KOPT-K1 (cell line): ENCODE results near the gene TYW5.

Experiments used
- H3K27ac ChIP-seq: fragments of 200-600 bp; sonication (generic); 2 replicates; pipeline ENCODE4 v1.5.1; 2016; ENCODE audit warnings: antibody characterized with exemption, mild to moderate bottlenecking, low read depth, low read length; ENCODE audit not compliant: poor library complexity, severe bottlenecking
- H3K36me3 ChIP-seq: fragments of 200-600 bp; sonication (generic); 2 replicates; pipeline ENCODE4 v1.5.1; 2017; ENCODE audit warnings: antibody characterized with exemption, mild to moderate bottlenecking, low read length, moderate library complexity; ENCODE audit not compliant: insufficient read depth
- H3K9me3 ChIP-seq: fragments of 200-600 bp; sonication (generic); 2 replicates; pipeline ENCODE4 v1.5.1; 2017; ENCODE audit warnings: antibody characterized with exemption, low read length, mild to moderate bottlenecking; ENCODE audit not compliant: insufficient read depth, poor library complexity, severe bottlenecking

Gene TYW5, protein sequence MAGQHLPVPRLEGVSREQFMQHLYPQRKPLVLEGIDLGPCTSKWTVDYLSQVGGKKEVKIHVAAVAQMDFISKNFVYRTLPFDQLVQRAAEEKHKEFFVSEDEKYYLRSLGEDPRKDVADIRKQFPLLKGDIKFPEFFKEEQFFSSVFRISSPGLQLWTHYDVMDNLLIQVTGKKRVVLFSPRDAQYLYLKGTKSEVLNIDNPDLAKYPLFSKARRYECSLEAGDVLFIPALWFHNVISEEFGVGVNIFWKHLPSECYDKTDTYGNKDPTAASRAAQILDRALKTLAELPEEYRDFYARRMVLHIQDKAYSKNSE

DNA sequence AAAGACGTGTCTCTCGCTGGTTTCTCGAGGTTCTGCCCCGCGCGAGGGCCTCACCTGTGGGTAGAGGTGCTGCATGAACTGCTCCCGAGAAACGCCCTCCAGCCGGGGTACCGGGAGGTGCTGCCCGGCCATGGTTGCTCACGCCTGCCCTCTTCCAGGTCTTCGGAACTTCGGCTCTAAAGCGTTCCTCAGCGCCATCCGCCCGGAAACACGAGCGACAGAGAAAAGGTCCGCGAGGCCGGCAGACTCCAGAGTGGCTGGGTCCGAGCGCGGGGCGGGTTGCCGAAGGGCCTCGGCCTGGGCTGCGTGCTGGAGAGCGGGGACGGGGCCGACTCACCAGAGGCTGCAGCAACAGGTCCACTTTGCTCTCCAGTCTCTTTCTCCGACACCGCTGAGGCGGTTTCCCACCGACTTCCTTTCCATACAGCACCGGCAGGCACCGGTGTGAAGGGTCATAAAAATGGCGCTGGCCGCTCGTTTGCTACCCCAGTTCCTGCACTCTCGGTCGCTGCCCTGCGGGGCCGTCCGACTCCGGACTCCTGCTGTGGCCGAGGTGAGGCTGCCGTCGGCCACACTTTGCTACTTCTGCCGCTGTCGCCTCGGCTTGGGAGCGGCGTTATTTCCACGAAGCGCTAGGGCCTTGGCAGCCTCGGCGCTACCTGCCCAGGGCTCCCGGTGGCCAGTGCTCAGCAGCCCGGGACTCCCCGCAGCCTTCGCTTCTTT is at the start of gene TYW5, which contains the start of gene MAIP1:
TYW5 (minus strand) TSS at position 153 of the 723 bp plus-strand sequence; CDS start at position 132, 21 bp downstream.
MAIP1 (plus strand) TSS at position 244 of the 723 bp plus-strand sequence; CDS start at position 461, 217 bp downstream.
- H3K9me3 ChIP-seq = no peaks in the 10 kb centered on the region
- H3K27ac ChIP-seq = peak within 1 kb of the TSS; percentile 82
- H3K36me3 ChIP-seq = peaks cover 38% of the 10 kb centered on the region

DNA sequence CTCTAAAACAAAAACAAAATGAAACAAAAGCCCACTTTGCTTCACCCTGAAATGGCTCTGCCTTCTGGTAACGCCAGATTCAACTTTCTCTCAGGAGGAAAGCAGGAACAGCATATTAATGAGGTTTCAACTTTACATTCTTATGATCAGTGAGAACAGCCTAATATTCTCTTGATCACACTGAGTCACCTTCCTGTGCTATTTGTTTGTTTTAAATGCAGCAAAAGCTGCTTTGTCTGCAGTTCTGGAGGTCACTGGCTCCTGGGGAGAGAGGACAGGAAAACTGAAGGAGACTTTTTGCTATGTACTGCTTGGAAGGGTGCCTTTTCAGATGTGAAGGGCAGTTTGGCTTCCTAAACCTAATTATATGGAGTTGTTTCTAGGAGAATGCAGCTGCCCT is 48.2 kb upstream of the TYW5 start:
- Histone ChIP-seq H3K36me3 (no peaks in the 10 kb centered on the region), H3K27ac (no peak overlapping the region), H3K9me3 (peaks cover 7% of the 10 kb centered on the region)

DNA sequence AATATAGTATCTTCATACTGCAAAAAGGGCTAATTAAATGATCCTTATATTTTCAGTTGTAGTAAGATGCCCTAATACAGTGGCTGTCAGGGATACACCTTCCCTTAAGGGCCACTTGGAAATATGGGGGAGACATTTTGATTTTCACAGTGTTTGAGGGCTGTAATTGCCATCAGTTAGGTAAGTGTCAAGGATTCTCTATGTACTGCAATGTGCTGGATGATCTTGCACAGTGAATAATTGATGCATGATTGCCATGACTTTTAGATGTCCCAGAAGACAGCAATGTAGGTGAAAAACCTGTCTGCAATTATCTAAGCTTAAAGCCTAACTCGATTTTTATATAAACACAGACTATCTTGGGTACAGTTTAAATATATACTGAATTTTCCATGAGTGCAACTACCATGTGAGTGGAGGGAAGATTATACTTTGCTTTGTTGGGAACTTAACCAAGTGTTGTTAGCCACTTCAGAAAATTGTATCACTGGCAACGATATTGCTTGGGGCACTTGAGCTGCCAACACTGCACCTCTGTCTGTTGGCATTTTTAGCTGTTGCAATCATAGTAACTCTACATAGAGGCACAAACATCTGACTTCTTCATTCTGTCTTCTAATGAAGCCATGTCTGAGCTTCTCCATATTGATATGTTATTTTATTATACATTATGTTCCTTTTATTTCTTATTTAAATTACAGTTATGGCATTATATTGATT is 45.3 kb upstream of the TYW5 start:
- H3K27ac ChIP-seq = no peak overlapping the region
- peaks cover under 1% of the 10 kb centered on the region for H3K9me3 ChIP-seq

DNA sequence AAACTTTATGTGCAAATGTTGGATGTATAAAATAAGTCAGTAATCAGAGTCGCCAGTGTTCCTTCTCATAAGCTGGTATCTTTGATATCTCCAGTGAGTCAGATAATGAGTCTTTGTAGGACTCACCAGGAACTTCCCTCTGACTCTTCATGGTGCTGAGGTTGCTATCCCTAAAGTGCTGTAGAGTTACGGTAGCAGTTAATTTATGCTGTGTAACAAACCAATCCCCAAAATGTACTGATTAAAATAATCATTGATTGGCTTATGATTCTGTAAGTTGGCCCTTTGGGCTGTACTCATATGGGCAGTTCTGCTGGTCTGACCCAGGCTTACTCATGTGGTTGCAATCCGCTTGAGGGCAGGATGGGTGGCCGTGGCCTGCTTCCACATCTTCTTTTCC is 43.9 kb upstream of the TYW5 start:
- Histone ChIP-seq H3K36me3 (no peaks in the 10 kb centered on the region), H3K9me3 (no peaks in the 10 kb centered on the region), H3K27ac (no peak overlapping the region)

More for the DNA sequence above, 45.3 kb upstream of the TYW5 start:
- no peaks in the 10 kb centered on the region for H3K36me3 ChIP-seq

DNA sequence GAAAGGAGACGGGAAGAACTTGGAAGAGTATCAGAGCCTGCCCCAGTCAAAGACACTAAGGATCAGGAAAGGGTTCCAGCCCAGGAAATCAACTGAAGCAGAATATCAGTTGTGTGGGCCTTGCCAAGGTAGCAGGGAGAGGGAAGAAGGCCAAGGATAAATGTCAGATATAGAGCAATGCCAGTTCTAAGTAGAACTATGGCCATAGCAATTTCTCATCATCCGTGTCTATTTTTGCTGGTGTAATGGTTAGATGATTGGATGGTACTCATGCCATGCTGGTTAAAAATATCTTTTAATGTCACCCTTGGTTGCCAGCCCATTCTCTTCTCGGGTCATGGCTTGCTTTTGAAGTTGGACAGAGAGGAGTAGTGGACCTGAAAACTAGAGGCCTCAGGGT is 42.0 kb upstream of the TYW5 start:
- Histone ChIP-seq H3K36me3 (no peaks in the 10 kb centered on the region), H3K9me3 (no peaks in the 10 kb centered on the region), H3K27ac (no peak overlapping the region)

DNA sequence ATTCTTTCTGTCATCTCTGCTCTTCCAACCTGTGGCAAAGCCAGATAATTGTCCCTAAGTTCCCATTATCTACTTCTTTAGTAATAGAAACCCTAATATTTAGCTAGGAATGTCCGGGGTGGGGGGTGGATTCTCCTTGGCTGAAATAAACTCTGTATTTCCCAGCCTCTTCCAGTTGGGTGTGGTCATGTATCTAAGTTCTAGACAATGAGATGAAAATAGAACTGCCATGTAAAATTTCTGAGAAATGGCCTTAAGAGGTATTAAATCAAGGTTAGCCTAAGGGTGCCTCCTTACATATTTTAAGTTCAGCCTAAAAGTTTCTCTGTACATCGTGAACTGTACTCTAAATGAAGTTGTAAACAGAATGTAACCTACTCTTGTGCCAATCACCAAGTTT is 39.6 kb upstream of the TYW5 start:
- Histone ChIP-seq H3K9me3 (no peaks in the 10 kb centered on the region), H3K27ac (no peak overlapping the region), H3K36me3 (no peaks in the 10 kb centered on the region)

DNA sequence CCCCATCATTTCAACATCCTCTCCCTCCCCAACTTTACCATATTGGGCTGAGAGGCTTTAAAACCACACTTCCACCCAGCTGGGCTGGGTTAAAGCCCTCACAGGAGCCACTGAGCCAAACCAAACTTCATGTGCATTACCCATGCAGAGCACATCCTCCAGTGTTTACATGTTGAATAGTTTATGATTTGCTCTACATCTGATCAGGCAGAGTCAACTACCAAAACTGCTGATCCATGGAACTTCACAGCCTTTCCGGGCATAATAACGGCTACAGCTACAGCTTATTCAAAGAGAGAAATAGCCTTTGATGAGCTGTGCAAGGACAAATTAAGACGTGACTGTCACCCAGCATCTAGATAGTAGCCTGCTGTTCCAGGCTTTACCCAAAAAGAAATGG is 39.1 kb upstream of the TYW5 start:
- H3K36me3 ChIP-seq = no peaks in the 10 kb centered on the region
- H3K27ac ChIP-seq = no peak overlapping the region
- no peaks in the 10 kb centered on the region for H3K9me3 ChIP-seq

DNA sequence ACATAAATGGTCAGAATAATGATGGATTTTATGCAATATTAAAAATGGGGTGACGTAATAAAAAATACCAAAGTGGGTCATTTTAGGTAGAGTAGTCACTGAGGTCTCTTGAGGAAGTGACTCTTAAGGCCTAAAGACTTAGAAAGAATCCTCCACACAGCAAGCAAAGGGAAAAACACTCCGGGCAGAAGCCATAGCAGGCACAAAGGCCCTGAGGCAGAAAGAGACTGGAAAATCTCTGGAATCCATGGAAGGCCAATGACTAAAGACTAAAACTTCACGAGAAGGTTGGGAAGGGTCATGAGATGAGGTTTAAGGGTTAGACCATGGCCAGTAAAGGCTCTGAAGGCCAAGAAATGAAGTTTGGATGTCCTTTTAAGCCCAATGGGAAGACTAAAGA is 37.0 kb upstream of the TYW5 start:
- H3K27ac ChIP-seq = no peak overlapping the region
- no peaks in the 10 kb centered on the region for H3K9me3 ChIP-seq

DNA sequence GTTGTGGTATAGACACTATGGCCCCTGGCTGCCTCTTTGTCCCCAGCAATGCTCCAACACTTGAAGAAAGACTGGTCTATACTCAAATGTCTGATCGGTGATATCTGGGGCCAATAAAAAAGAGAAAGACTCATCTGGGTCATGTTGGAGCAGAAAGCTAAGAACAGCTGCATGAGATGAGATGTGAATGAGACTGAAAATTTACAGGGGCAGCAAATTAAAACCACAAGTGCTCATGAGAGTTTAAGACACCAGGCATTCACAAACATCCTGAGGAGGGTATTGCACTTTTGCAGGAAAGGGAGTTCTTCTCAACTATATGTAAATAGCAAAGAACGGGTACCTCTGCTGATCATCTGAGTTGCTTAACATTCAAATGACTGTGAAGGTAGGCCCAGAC is 36.4 kb upstream of the TYW5 start:
- Histone ChIP-seq H3K9me3 (no peaks in the 10 kb centered on the region), H3K27ac (no peak overlapping the region), H3K36me3 (no peaks in the 10 kb centered on the region)

More for the DNA sequence above, 37.0 kb upstream of the TYW5 start:
- H3K36me3 ChIP-seq = no peaks in the 10 kb centered on the region

DNA sequence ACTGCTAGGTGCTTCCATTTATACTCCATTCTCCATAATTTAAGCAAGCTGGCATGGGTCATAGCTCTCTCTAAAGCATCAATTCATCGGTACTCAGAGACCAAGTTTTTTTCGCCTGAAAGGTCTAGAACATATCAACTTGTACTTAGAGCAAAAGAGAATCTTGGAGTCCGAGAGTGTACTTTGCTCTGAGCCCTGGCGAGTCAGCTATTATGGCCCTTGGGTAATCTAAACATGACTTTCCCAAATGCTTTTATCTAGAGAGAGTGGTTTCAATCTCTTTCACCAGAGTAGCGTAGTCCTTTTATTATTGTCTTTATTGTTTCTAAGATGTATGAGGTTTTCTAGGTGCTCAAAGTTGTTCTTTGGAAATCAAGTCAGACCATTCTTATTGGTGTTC is 34.5 kb upstream of the TYW5 start:
- Histone ChIP-seq H3K27ac (no peak overlapping the region), H3K9me3 (no peaks in the 10 kb centered on the region), H3K36me3 (no peaks in the 10 kb centered on the region)

DNA sequence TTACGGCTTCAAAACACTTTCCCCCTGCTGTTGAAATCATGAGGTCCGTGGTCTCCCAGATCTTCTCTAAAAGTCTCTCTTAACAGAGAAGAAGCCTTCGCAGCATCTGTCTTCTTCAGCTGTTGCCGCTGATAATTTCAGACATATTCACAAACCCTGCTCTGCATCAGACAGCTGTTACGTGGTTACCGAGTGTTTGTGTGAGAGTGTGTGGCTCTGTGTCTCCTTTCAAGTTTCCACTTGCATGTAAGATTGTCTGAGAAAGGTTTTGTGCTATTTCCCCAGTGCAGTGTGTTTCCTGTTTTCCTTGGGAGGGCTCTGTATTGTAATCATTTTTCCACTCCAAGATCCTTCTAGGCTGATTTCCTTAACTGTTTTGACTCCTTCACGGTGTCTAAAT is 32.9 kb upstream of the TYW5 start:
- Histone ChIP-seq H3K36me3 (no peaks in the 10 kb centered on the region), H3K27ac (no peak overlapping the region), H3K9me3 (no peaks in the 10 kb centered on the region)

DNA sequence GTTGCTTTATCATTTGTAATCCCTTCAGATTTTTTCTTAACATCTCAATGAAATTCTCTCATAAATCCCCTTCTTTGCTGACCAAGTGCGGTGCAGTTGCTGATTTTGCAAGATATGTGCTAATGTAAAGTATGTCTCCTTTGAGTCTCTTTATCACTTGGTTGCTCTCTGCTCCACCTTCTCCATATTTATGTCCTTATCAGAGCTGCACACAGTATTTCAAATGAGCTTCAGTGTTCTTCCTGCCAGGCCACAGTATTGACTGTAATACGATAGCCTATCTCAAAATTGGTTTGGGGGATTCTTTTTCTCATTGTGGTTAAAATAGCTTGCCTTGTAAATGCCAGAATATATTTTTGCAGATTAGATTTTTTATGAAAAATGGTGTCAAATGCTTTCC is 32.3 kb upstream of the TYW5 start:
- no peak overlapping the region for H3K27ac ChIP-seq
- no peaks in the 10 kb centered on the region for H3K36me3 ChIP-seq
- H3K9me3 ChIP-seq = no peaks in the 10 kb centered on the region

DNA sequence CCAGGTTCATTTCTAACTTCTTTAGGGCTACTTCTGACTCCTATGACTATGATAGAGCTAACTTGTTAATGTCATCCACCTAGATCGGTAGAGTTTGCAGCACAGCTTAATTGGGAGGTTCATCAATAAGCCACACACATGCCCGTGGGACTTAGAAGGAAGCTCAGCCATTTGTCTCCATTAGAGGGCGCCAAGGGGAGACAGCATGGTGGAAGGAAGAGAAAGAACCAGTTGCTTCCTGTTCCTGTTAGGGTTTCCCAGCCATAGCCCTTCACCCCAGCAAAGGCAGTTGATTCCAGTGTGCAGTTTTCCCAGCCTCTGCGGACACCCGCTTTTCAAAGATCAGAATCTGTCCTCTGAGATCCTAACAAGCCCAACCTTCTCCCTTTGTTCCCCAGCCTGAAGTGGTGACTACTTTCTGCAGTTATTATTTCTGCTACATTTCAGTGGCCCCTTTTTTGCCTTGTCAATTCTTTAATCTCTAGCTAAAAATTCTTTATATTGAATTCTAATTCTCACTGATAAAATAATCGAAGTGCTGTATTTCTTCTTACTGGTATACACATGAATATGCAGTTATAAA is 30.4 kb upstream of the TYW5 start:
- no peak overlapping the region for H3K27ac ChIP-seq
- H3K36me3 ChIP-seq = no peaks in the 10 kb centered on the region
- no peaks in the 10 kb centered on the region for H3K9me3 ChIP-seq

DNA sequence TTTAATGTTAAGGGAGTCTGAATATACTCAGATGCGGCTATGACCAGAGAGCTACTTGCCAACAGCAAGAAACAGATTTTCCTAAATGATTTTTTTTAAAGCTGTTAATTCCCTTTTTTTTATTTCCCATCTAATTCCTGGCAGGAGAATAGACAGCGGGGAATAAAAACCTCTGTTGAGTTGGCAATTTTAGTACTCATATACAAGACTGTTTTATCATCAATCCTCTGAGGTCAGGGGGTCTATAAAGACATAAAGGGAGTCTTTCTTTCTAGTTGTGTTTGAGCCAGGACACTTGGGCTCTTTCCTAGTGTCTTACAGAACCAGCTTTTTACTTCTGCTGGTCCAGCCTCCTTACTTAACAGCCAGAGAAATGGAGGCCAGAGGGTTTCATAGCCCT is 29.5 kb upstream of the TYW5 start:
- Histone ChIP-seq H3K36me3 (no peaks in the 10 kb centered on the region), H3K9me3 (no peaks in the 10 kb centered on the region), H3K27ac (no peak overlapping the region)

DNA sequence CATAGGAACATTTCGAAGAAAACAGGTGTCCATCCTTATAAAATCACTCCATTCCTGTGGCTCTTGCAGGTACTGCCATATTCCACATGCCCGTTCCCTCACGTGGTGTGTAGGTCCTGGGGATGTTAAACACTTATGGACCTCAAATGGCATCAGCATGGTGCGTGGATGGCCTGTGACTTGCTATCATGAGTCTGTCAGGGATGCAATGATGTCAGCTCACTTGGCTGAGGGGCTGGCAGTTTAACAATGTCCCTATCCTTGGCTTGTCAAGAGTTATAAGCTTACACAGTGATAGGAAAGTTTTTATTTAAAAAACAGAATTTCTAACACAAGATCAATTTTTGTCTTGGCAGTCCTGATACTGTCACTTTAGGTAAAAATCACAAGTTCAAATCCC is 28.9 kb upstream of the TYW5 start:
- H3K27ac ChIP-seq = no peak overlapping the region
- H3K9me3 ChIP-seq = no peaks in the 10 kb centered on the region
- no peaks in the 10 kb centered on the region for H3K36me3 ChIP-seq
